WTC11 (cell line): Measurements from ENCODE around the gene TEX54. TPM values are rescaled to one million over a fixed set of nuclear protein-coding genes. Genes with fewer than 3 reads are reported as not detected.

Experiments
- AFF4 ChIP-seq: sonication (generic); formaldehyde crosslinking; IDR thresholded peaks from 2 replicates; pipeline ENCODE4 v1.8.1; 2023; ENCODE audit warnings: mild to moderate bottlenecking, missing genetic modification reagents, borderline replicate concordance
- ATF6 ChIP-seq: sonication (generic); formaldehyde crosslinking; IDR thresholded peaks from 2 replicates; pipeline ENCODE4 v1.8.1; 2023; ENCODE audit warnings: mild to moderate bottlenecking, missing genetic modification reagents
- CREB1 ChIP-seq: sonication (generic); formaldehyde crosslinking; IDR thresholded peaks from 2 replicates; pipeline ENCODE4 v1.8.0; 2023; ENCODE audit warnings: mild to moderate bottlenecking, missing genetic modification reagents
- CTCF ChIP-seq: fragments of 200-600 bp; IDR thresholded peaks from 2 replicates; pipeline ENCODE4 v1.8.0; 2022; ENCODE audit warnings: antibody characterized with exemption
- ETV6 ChIP-seq: sonication (generic); formaldehyde crosslinking; IDR thresholded peaks from 2 replicates; pipeline ENCODE4 v1.8.1; 2022; ENCODE audit warnings: mild to moderate bottlenecking, missing genetic modification reagents
- HMGXB4 ChIP-seq: sonication (generic); formaldehyde crosslinking; IDR thresholded peaks from 2 replicates; pipeline ENCODE4 v1.8.1; 2023; ENCODE audit warnings: mild to moderate bottlenecking, moderate library complexity, missing genetic modification reagents
- MLX ChIP-seq: sonication (generic); formaldehyde crosslinking; IDR thresholded peaks from 2 replicates; pipeline ENCODE4 v1.8.1; 2023; ENCODE audit warnings: mild to moderate bottlenecking, missing genetic modification reagents, moderate library complexity
- NR2C2 ChIP-seq: sonication (generic); formaldehyde crosslinking; IDR thresholded peaks from 2 replicates; pipeline ENCODE4 v1.8.0; 2022; ENCODE audit warnings: mild to moderate bottlenecking, missing genetic modification reagents
- PRDM15 ChIP-seq: sonication (generic); formaldehyde crosslinking; IDR thresholded peaks from 2 replicates; pipeline ENCODE4 v1.8.0; 2022; ENCODE audit warnings: missing genetic modification reagents
- PREB ChIP-seq: sonication (generic); formaldehyde crosslinking; IDR thresholded peaks from 2 replicates; pipeline ENCODE4 v1.8.1; 2022; ENCODE audit warnings: mild to moderate bottlenecking, missing genetic modification reagents, moderate library complexity, borderline replicate concordance
- SMAD4 ChIP-seq: sonication (generic); formaldehyde crosslinking; IDR thresholded peaks from 2 replicates; pipeline ENCODE4 v1.8.0; 2022; ENCODE audit warnings: mild to moderate bottlenecking, missing genetic modification reagents
- SP1 ChIP-seq: sonication (generic); formaldehyde crosslinking; conservative IDR thresholded peaks from 2 replicates; pipeline ENCODE4 v1.8.1; 2022; ENCODE audit warnings: missing genetic modification reagents
- ZNF121 ChIP-seq: sonication (generic); formaldehyde crosslinking; IDR thresholded peaks from 2 replicates; pipeline ENCODE4 v1.8.0; 2023; ENCODE audit warnings: missing genetic modification reagents
- ZNF396 ChIP-seq: fragments of 250-450 bp; sonication (Bioruptor Pico); IDR thresholded peaks from 2 replicates; pipeline ENCODE4 v1.8.0; 2021; ENCODE audit warnings: mild to moderate bottlenecking, moderate library complexity, borderline replicate concordance
- ZNF532 ChIP-seq: fragments of 250-450 bp; sonication (Bioruptor Pico); IDR thresholded peaks from 2 replicates; pipeline ENCODE4 v1.9.0; 2021; ENCODE audit warnings: mild to moderate bottlenecking, borderline replicate concordance
- ZSCAN18 ChIP-seq: fragments of 250-450 bp; sonication (Bioruptor Pico); IDR thresholded peaks from 2 replicates; pipeline ENCODE4 v2.1.2; 2022; ENCODE audit warnings: mild to moderate bottlenecking, moderate library complexity
- total RNA-seq: library from RNA; stranded (reverse); gene quantifications from 3 replicates; pipeline ENCODE4 v1.2.3, GENCODE V29; 2021

The TEX54 gene
- total RNA-seq, 1 experiment from 2014 or later, result not detected

- TF ChIP-seq ZNF532 (CRISPR knock-in tag), result no peak
- no peak for TF ChIP-seq ETV6 (CRISPR knock-in tag)
- TF ChIP-seq MLX (CRISPR knock-in tag), result no peak
- TF ChIP-seq CREB1 (CRISPR knock-in tag), result no peak
- TF ChIP-seq AFF4 (CRISPR knock-in tag), result no peak
- no peak for TF ChIP-seq SP1
- TF ChIP-seq ZNF396, result no peak
- TF ChIP-seq ZSCAN18 (CRISPR knock-in tag), result no peak
- TF ChIP-seq PREB (CRISPR knock-in tag), result no peak
- no peak for TF ChIP-seq PRDM15 (CRISPR knock-in tag)
- no peak for TF ChIP-seq SMAD4
- TF ChIP-seq ATF6, result no peak
- no peak for TF ChIP-seq NR2C2 (CRISPR knock-in tag)
- TF ChIP-seq HMGXB4 (CRISPR knock-in tag), result peak; percentile 92
- peak; percentile 96 for TF ChIP-seq CTCF
- TF ChIP-seq ZNF121, result peak; percentile 97
Observed at GRCh38 chr11:62786318-62787004, 46.2 kb downstream of the TEX54 start (continued).
